GM21737 (cell line): Measurements from ENCODE around the gene MYL7.
"Not testable (repeated sequence)": the region's sequence is repeated elsewhere in the genome, so short reads cannot be mapped to it uniquely, and the experiment has no call there.

Experiments used
- ATAC-seq: cut with Tn5 transposase; IDR thresholded peaks from one replicate; pipeline ENCODE4 v1.9.1; 2021; ENCODE audit warnings: mild to moderate bottlenecking, moderate library complexity; ENCODE audit not compliant: unreplicated experiment

The MYL7 gene

DNA sequence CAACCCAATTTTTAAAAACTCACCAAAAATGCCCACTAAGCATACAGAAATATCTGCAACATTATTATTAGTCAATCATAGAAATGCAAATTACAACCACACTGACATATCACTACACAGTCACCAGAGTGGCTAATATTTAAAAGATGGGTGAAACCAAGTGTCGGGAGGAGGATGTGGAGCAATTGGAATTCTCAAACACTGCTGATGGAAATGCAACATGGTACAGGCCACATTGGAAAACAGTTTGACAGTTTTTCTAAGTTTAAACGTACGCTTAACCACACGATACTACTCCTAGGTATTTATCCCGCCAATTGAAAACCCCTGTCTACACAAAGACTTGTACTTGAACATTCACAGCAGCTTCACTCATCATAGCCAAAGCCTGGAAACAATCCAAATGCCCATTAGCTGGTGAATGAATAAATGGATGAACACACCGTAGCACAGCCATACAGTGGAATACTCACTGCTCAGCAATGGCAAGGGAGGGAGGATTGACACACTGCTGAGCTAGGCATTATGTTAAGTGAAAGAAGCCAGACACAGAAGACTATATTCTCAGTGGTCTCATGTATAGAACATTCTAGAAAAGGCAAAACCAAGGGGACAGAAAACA, 31.8 kb upstream of the MYL7 start:
- ATAC-seq: no peak

DNA sequence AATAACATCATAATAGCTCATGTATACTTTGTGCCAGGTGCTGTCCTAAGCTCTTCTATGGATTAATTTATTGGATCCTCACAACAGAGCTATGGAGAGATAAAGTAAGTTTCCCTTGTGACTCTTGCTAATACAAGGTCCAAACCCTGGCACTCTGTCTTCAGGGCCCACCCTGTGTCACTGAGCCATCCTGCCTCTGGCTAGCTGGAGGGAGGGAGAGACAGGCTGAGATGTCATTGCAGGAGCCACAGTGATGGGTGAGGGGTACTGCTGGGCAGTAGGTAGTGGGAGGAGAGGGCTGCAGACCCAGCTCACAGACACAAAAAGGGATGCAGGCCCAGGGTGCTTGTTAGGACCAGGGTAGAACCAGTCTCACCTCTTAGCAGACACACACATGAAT, 31.2 kb upstream of the MYL7 start:
- ATAC-seq: no peak

DNA sequence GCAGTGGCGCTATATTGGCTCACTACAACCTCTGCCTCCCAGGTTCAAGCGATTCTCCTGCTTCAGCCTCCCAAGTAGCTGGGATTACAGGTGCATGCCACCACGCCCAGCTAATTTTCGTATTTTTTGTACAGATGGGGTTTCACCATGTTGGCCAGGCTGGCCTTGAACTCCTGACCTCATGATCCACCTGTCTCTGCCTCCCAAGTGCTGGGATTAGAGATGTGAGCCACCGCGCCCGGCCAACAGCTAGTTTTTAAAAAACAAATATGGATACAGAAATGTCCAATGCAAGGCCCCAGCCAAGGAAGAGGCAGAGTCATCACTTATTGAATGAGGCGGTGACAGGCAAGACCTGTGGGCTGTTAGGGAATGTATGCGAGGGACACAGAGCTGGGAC, 30.8 kb upstream of the MYL7 start:
- not testable (repeated sequence) for ATAC-seq

DNA sequence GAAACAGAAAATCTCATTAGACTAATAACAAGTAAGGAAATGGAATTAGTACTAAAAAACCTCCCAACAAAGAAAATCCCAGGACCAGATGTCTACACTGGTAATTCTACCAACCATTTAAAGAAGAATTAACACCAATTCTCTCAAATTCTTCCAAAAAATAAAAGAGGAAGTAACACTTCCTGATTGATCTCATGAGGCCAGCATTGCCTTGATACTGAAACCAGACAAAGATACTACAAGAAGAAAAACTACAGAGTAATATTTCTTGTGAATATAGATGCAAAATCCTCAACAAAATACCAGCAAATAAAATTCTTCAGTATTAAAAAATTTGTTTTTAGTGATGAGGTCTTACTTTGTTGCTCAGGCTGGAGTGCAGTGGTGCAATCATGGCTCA, 26.8 kb upstream of the MYL7 start:
- no peak for ATAC-seq

DNA sequence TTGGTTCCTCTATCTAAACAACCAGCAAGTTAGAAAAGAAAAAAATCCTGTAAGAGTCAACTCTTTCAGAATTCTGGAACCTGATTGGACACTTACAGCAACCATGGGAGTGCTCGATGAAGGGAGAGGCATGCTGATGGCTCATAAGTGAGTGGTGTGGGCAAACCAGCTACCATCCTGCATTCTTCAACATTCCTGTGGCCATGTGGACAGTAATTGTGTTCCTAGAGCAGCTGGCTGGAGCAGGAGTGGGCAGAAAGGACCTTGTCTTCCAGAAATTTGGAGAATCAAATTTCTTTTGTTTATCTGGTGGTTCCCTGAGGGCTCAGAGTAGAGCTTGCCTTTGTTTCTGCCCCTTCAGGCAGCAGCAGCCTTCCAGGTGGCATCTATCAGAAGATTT, 22.5 kb upstream of the MYL7 start:
- no peak for ATAC-seq

DNA sequence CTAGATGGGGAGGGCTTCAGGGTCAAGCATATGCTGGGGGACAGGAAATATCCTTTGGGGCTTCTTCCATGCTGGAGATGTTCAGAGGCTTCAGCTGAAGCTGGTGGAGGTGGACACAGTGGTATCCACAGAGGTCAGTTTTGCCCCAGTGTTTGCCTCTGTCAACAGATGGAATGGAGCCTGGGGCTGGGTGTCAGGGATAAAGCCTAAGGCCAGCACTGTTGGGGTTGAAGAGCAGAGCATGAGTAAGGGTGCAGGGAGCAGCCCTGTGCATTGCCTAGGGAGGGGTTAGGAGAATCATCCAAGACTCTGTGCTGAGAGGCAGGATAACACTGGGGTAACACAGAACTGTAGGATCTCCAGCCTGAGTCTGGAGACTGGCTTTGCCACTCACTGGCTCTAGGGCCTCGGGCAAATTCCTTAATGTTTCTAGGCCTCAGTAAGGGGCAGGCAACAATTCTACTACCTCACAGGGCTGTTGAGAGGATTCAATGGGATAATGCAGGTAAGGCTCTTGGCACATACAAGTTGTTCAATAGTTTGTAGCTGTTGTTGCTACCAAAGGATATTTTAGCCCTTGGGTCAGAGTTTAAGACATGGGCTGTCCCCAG, 21.8 kb upstream of the MYL7 start:
- ATAC-seq: no peak

DNA sequence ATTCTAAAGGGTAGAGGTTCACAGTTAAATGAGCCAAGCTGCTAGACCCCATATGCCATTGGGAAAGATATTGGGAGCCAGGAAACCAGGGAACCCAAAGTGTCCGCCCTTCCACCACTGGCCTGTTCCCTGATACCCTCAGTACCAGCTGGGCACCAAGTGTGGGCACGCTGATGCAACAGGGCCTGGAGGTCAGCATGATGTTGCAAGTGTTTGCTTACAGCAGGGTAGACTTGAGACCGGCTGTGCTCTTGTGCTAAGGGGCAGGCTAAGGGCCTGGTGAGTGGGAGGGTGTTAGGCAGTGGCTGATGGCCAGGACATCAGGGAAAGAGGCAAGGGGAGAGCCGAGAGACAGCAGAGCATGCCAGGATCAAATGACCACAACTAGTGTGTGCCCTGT, 21.0 kb upstream of the MYL7 start:
- no peak for ATAC-seq

DNA sequence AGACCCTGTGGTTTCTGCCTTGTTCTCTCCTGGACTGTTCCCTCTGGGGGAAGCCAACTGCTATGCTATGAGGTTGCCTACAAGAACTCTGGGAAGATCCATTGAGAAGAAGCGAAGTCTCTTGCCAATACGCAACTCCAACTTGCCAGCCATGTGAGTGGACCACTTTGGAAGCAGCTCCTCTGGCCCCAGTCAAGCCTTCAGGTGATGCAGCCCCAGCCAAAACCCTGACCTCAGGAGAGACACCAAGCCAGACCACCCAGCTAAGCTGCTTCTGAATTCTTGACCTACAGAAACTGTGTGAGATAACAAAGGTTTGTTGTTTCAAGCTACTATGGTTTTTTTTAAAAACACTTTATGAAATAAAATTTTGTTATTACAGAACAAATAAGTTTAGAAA, 20.2 kb upstream of the MYL7 start:
- ATAC-seq: no peak

DNA sequence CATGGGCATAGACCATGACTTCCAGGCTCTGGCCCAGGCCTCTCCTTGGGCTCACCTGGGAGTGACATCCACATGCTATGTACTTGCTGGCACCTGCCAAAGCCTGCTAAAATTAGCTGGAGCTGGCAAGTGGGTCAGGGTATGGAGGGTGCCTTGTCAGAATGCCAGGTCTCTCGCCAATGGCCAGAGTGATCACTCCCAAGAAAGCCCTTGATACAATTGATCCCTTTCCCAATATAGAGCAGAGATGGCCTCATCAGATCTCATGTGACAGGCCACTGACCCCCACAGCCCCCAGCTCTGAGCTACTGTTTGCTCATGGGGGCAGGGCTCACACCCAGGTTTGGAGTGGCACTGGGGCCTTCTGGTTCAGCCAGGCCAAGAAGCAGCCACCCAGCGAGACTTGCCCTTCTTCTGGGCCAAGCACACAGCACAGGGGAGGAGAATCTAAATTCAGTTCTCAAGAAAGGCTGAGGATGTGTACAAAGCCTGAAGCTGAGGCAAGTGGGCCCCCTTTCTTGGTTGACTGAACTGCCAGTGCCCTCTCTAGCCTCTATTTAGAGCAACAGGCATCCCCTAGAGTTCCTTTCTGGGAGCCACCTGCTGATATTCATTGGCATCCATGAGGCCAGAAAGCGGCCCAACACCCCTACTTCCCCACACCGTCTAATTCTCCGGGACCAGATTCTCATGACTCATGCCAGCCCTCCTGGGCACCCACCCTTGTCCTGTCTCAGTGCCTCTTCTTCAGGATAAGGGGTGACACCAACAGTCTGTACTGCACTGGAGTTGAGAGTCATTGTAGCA, 18.9 kb upstream of the MYL7 start:
- no peak for ATAC-seq

DNA sequence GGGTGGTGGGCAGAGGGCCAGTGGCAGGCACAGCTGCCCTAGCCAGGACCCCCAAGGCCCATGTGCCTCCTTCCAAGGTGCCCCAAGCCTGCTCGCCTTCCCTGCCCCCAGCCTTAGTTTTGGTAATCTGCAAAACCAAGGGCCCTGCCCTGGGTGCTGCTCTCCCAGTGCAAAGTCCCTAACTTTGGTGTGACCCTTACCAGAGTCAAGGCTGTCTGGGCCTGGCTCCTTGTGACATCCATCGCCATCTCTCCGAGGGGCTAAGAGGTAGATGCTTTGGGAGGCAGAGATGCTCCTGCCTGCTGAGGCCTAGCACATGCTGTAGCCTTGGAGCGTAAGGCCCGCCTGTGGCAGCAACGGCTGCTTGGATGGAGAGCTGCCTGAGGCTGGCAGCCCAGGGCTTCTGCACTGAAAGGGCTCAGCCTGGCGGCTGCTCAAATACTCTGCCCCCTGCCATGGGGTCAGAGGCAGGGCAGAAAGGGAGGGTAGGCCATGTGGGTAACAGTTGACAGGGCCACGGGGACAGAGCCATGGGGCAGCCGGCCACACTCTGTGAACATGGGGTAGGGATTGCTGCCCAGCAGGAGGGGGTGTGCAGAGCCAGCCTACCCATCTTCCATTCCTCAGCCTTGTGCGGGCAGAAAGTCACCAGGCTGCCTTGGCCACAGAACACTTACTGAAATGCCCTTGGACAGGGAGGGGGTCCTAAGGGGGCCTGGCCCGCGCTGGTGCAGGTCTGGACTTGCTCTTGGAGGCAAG, 17.9 kb upstream of the MYL7 start:
- ATAC-seq: no peak

DNA sequence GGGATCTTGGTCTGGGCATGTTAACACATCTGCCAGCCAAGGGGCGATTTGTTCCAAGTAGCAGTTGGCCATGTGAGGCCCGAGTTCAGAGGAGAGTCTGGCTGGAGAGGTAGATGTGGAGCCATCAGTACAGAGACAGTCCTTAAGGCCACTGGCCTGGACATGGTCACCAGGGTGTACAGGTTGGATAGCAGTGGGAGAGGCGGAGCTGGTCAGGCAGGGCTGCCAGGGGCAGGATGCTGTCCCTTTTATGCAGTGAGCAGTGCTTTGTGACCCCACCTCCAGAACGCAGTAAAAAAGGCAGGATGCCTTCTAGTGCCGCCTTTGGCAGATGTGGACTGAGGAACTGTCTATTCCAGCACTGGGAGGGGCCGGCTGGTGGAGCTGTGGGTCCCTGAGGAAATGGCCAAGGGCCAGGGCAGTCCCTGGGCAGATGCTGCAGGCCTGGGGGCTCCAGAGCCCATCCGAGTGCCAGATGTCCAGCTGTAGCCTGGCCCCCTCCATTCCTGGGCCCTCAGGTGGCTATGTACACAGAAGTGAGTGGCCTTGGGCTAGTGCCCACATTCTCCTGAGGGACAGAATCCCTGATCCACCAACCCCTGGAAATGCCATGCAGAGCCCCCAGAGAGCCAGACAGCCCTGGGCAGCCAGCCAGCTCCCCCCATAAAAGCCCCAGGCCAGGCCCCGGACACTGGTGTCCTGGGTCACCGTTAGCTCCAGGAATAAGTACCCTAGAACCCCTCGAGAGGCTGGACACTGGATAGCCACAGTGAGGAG, 17.2 kb upstream of the MYL7 start:
- no peak for ATAC-seq

DNA sequence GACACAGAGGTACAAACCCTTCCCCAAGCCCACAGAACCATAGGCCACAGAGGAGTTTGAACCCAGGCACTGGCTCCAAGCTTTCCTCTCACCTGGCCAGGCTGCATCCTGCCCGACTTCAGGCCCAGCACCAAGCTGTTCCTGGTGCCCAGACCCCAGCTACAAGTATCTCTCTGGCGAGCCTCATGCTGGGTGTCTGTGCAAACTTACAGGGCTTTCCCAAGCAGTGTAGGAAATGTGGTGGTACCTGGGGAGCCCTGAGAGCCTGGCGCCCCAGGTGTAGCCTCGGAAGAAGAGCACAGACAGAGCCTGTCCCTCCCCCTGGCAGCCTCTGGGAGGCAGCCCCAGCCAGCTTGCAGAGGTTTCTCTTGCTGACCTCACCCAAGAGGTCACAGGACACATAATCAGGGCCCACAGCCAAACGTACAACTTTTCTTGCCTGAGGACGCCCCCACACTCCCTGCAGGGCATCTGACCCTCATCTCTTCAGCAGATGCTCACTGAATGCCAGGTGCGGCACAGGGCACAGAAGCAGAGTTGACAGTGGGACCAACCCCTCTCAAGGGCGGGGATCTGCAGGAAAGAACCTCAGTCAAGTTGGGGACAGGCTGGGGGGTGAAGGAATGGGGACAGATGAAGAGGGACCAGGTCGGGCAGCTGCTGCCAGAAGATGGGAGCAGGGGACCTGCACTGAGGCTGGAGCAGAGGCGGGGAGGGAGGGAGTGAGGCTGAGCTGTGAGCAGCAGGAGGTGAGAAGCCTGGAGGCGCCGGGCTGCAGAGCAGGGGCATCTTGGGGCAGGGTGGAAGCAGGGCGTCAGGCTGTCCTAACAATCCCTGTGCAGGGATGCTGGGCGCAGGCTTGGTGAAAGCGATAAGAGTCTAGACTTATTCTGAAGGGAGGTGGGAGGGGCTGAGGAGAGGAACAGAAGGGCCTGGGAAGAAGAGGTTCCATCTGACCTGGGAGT, 16.3 kb upstream of the MYL7 start:
- ATAC-seq: no peak

DNA sequence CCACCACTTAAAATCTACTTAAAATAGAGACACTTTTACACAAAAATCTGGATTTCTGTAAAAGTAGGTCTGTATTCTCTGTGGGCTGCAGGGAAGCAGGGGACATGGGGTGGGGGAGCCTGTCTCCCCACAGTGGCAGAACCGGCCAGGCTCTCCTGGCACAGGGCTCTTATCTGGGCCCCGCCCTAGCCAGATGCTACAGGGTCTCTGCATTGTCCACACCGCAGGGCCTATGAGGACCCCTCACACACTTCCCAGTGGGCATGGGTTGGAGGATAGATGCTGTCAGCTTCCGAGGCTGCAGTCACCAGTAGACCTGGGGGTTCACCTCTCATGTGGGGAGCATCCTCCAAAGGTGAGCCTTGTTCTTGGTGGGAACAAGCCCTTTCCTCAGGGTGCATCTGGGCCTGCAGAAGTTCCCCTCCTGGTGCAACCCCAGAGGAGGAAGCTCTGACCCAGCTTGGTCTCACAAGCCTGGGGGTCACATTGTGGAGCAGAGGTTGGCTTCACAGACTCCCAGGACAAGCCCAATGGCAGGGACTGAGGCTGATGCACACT, 15.4 kb upstream of the MYL7 start:
- no peak for ATAC-seq

DNA sequence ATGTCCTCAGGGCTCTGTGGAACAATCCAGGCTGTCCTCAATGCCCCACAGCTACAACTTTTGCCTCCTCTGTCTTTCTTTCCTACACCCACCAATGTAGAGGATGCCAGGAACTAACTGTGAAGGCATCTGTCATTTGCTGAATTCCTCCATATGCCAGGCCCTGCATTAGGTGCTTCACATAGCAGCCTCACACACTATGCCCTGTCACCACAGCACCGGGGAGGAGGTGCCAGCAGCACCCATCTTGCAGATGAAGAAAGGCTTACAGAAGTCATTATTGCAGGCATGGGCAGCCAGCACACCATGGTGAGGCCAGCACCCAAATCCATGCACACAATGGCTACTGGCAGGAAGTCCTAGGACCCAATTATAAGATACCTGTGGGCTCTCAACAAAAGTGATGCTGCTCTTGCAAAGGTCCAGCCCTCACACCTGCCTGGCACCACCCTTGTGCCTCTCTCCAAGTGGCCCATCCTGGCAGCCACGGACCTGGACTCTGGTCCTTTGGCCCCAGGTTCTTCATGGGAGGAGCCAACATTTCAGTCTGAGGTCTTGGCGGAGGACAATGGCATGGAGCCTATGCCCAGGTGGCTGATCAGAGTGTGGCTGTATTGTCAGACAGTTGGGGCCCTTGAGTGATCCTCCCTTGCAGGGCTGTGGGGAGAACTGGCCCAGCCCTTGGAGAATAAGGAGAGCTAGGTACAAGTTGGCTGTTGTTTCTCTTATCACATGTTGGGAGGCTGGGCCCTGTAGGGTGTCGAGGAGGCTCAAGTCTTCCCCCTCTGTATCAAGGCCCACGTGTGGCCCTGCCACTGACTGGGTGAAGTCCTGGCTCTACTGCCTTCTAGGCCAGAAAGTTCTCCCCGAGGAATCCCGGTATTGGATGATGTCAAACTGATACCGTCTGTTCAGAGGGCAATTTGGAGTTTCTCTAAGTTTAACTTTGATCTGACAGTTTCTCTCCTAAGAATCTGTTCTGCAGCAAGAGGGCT, 14.4 kb upstream of the MYL7 start:
- ATAC-seq: no peak

DNA sequence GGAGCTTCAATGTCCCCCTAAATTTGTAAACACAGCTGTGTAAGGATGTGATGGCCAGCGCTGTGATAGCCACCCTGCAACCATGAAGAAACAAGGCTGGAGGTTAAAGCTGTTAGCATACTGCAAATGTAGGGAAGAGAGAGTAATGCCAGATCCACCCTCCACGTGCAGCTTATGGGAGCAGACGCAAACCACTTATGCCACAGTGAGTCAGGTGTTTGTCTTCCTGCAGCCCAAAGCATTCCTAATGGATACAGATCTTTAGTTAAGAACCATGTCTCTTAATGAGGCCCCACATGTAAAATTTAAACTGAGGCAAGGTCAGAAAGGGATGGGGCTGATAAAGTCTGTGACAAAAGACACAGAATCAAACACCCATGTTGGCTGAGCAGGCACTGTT, 13.6 kb upstream of the MYL7 start:
- ATAC-seq: no peak

DNA sequence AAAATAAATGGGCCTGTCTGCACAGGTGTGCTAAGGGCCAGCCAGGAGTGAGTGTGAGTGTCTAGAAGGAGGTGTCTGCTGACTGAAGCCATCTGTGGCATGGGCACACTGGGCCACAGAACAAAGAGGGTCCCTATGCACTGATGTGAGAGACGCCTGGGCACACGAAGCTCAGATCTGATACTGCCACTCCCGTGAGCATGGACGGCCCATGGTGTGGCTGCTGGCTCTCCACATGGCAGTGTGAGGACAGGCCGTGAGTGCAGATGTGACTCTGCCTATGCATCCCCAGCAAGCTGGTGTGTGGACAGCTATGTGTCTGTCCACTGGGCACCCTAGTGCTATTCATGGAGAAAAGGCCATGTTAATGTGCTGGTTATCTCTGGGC, 12.8 kb upstream of the MYL7 start:
- no peak for ATAC-seq

DNA sequence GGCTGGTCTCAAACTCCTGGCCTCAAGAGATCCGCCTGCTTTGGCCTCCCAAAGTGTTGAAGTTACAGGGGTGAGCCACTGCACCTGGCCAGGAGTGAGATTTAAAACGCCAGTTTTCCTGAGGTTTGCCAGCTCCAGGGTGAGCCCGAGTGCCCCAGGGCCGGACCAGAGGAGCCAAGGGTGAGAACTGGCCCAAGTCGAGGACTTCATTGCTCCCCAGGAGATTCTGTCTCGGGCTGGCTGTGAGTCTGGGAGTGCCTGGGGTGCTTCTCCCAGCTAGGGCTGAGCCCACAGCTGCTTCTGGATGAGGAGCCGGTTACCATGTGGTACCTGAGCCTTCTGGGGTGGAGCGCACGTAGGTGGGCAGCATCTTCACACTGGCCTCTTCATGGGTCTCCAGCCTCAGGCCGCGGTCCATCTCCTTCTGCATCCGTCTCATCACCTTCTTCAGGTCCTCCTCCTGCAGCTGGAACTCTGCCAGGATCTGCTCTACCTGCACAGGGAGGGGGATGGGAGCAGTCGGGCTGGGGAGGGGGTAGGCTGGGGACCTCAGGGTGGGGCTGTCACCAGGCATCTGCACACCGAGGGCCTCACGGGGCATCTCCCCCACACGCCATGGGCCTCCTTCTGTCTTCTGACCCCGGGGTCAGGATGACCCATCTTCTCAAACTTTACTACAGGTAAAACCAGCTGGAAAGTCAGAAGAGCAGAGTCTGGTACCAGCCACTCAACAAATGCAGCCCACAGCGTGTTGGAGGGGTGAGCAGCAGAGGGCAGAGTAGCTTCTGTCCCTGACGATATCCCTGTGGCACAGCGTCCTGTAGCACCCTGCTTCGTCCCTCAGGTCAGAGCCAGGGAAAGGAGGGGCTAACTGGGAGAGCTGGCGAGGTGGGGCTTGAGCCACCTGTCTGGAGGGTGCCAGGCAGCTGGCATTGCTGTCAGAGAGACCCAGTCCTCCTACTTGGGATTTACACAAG, 12.1 kb upstream of the MYL7 start:
- no peak for ATAC-seq
